ENCODE measurements around the gene AKAP5. TPM values are rescaled to one million over a fixed set of nuclear protein-coding genes. Genes with fewer than 3 reads are reported as not detected.

AKAP5 gene
- total RNA-seq, 4 donors from 2014 or later: 0.04 to 0.87 (median 0.42) TPM

GRCh38 chr14:64465831-64466554, 694 bp downstream of the AKAP5 start:
- TF ChIP-seq CTCF (IDR thresholded peaks at IDR 0.05 in 4 of 5, conservative IDR thresholded peaks at IDR 0.05 in 1 of 5) (peak in 1 of 5 experiments; percentile 21), POLR2A (IDR thresholded peaks at IDR 0.05) (no peak)
- ATAC-seq (peak; percentile 43 to 60), DNase-seq (no peak)
- H3K4me3 ChIP-seq: peak overlapping the region; percentile 56 to 84 (median 76)
- in situ Hi-C loops (cut with MboI; ENCODE audit: low sequenced_read_pairs in 4 of 4): no loop called here
- no peaks in the 10 kb centered on the region for H3K9me3 ChIP-seq
- intact Hi-C loops (cut with DNase I; ENCODE audit: low total_unique reads): loop anchor here (2.0 kb wide), 1 partner anchor 45 kb away; no protein-coding TSS in a partner anchor
- no peaks in the 10 kb centered on the region for H3K27me3 ChIP-seq
- no peaks in the 10 kb centered on the region for H3K36me3 ChIP-seq
- peak overlapping the region in 2 of 4 donors; percentile 35 to 40 for H3K27ac ChIP-seq
- peaks cover 6 to 13% of the 10 kb centered on the region in 2 donors for H3K4me1 ChIP-seq

- in situ Hi-C loops (cut with MboI; ENCODE audit: low sequenced_read_pairs in 4 of 4) (no loop called here), intact Hi-C loops (cut with DNase I; ENCODE audit: low total_unique reads) (no loop called here)
- no peak for ATAC-seq
- H3K4me3 ChIP-seq: no peak overlapping the region
- H3K27me3 ChIP-seq: no peaks in the 10 kb centered on the region
- H3K9me3 ChIP-seq: no peaks in the 10 kb centered on the region
- H3K4me1 ChIP-seq: peaks cover 6 to 13% of the 10 kb centered on the region in 2 donors
- H3K36me3 ChIP-seq: no peaks in the 10 kb centered on the region
- DNase-seq: no peak
- H3K27ac ChIP-seq: no peak overlapping the region
- no peak for TF ChIP-seq POLR2A (IDR thresholded peaks at IDR 0.05)
Measured at GRCh38 chr14:64467101-64467500, 1.8 kb downstream of the AKAP5 start.

- Histone ChIP-seq H3K36me3 (no peaks in the 10 kb centered on the region), H3K4me3 (no peak overlapping the region), H3K27ac (no peak overlapping the region), H3K4me1 (peaks cover 6 to 13% of the 10 kb centered on the region in 2 donors), H3K27me3 (no peaks in the 10 kb centered on the region), H3K9me3 (no peaks in the 10 kb centered on the region)
- DNase-seq (no peak), ATAC-seq (no peak)
- TF ChIP-seq POLR2A (IDR thresholded peaks at IDR 0.05) (no peak), CTCF (IDR thresholded peaks at IDR 0.05 in 4 of 5, conservative IDR thresholded peaks at IDR 0.05 in 1 of 5) (no peak)
- intact Hi-C loops (cut with DNase I; ENCODE audit: low total_unique reads): no loop called here
- in situ Hi-C loops (cut with MboI; ENCODE audit: low sequenced_read_pairs in 4 of 4): no loop called here
Measured at GRCh38 chr14:64467566-64467965, 2.3 kb downstream of the AKAP5 start.

- peaks cover 6 to 13% of the 10 kb centered on the region in 2 donors for H3K4me1 ChIP-seq
- intact Hi-C loops (cut with DNase I; ENCODE audit: low total_unique reads): no loop called here
- H3K27me3 ChIP-seq: no peaks in the 10 kb centered on the region
- no peak overlapping the region for H3K4me3 ChIP-seq
- TF ChIP-seq CTCF (IDR thresholded peaks at IDR 0.05 in 4 of 5, conservative IDR thresholded peaks at IDR 0.05 in 1 of 5): no peak
- TF ChIP-seq POLR2A (IDR thresholded peaks at IDR 0.05): no peak
- no peaks in the 10 kb centered on the region for H3K36me3 ChIP-seq
- ATAC-seq (no peak), DNase-seq (no peak)
- H3K9me3 ChIP-seq: no peaks in the 10 kb centered on the region
- in situ Hi-C loops (cut with MboI; ENCODE audit: low sequenced_read_pairs in 4 of 4): no loop called here
- H3K27ac ChIP-seq: no peak overlapping the region
Measured at GRCh38 chr14:64468451-64468850, 3.2 kb downstream of the AKAP5 start.

- no peak for TF ChIP-seq POLR2A (IDR thresholded peaks at IDR 0.05)
- no peak for TF ChIP-seq CTCF (IDR thresholded peaks at IDR 0.05 in 4 of 5, conservative IDR thresholded peaks at IDR 0.05 in 1 of 5)
- no peaks in the 10 kb centered on the region for H3K27me3 ChIP-seq
- ATAC-seq (no peak), DNase-seq (no peak)
- no peaks in the 10 kb centered on the region for H3K36me3 ChIP-seq
- H3K4me1 ChIP-seq: peaks cover 3 to 4% of the 10 kb centered on the region in 2 donors
- in situ Hi-C loops (cut with MboI; ENCODE audit: low sequenced_read_pairs in 4 of 4) (loop anchor here in 1 of 4 donors (10.0 kb wide), 1 partner anchor 129 kb away; no protein-coding TSS in a partner anchor), intact Hi-C loops (cut with DNase I; ENCODE audit: low total_unique reads) (loop anchor here (10.0 kb wide), 1 partner anchor 129 kb away; no protein-coding TSS in a partner anchor)
- no peak overlapping the region for H3K27ac ChIP-seq
- H3K4me3 ChIP-seq: no peak overlapping the region
- H3K9me3 ChIP-seq: no peaks in the 10 kb centered on the region
Measured at GRCh38 chr14:64474041-64474440, 8.7 kb downstream of the AKAP5 start.
